ENCODE results near the gene MYH10.

Gene MYH10

GRCh38 chr17:8611137-8611536 is 19.4 kb downstream of the MYH10 start:
- H3K27me3 ChIP-seq (ENCODE audit: insufficient read depth, poor library complexity, severe bottlenecking) = no peaks in the 10 kb centered on the region
- no peaks in the 10 kb centered on the region for H3K4me1 ChIP-seq (ENCODE audit: insufficient read depth, poor library complexity, severe bottlenecking)
- H3K9me3 ChIP-seq (ENCODE audit: severe bottlenecking) = no peaks in the 10 kb centered on the region
- no peak for ATAC-seq (ENCODE audit: low read depth)
- H3K36me3 ChIP-seq (ENCODE audit: low read depth) = no peaks in the 10 kb centered on the region
- TF ChIP-seq CTCF (IDR thresholded peaks at IDR 0.05; ENCODE audit: poor library complexity, severe bottlenecking) = no peak
- no peak overlapping the region for H3K27ac ChIP-seq (ENCODE audit: poor library complexity, severe bottlenecking)
- H3K4me3 ChIP-seq (ENCODE audit: severe bottlenecking) = no peak overlapping the region
- no peak for DNase-seq (ENCODE audit: low spot score)

GRCh38 chr17:8610558-8610957 is 20.0 kb downstream of the MYH10 start:
- Histone ChIP-seq H3K27me3 (ENCODE audit: insufficient read depth, poor library complexity, severe bottlenecking) (no peaks in the 10 kb centered on the region), H3K36me3 (ENCODE audit: low read depth) (no peaks in the 10 kb centered on the region), H3K4me3 (ENCODE audit: severe bottlenecking) (no peak overlapping the region), H3K9me3 (ENCODE audit: severe bottlenecking) (no peaks in the 10 kb centered on the region), H3K27ac (ENCODE audit: poor library complexity, severe bottlenecking) (no peak overlapping the region), H3K4me1 (ENCODE audit: insufficient read depth, poor library complexity, severe bottlenecking) (no peaks in the 10 kb centered on the region)
- no peak for TF ChIP-seq CTCF (IDR thresholded peaks at IDR 0.05; ENCODE audit: poor library complexity, severe bottlenecking)
- DNase-seq (ENCODE audit: low spot score) (no peak), ATAC-seq (ENCODE audit: low read depth) (no peak)

GRCh38 chr17:8609910-8610309 is 20.6 kb downstream of the MYH10 start:
- no peak for DNase-seq (ENCODE audit: low spot score)
- Histone ChIP-seq H3K36me3 (ENCODE audit: low read depth) (peaks cover 5% of the 10 kb centered on the region), H3K4me1 (ENCODE audit: insufficient read depth, poor library complexity, severe bottlenecking) (no peaks in the 10 kb centered on the region), H3K9me3 (ENCODE audit: severe bottlenecking) (no peaks in the 10 kb centered on the region), H3K27me3 (ENCODE audit: insufficient read depth, poor library complexity, severe bottlenecking) (no peaks in the 10 kb centered on the region), H3K27ac (ENCODE audit: poor library complexity, severe bottlenecking) (no peak overlapping the region), H3K4me3 (ENCODE audit: severe bottlenecking) (no peak overlapping the region)
- no peak for TF ChIP-seq CTCF (IDR thresholded peaks at IDR 0.05; ENCODE audit: poor library complexity, severe bottlenecking)
- ATAC-seq (ENCODE audit: low read depth) = peak; percentile 55; the same call in 1 of the 3 replicates

GRCh38 chr17:8608001-8608400 is 22.5 kb downstream of the MYH10 start:
- no peak for ATAC-seq (ENCODE audit: low read depth)

More at GRCh38 chr17:8608001-8608400, 22.5 kb downstream of the MYH10 start:
- H3K4me3 ChIP-seq (ENCODE audit: severe bottlenecking) = no peak overlapping the region
- H3K9me3 ChIP-seq (ENCODE audit: severe bottlenecking) = no peaks in the 10 kb centered on the region
- no peak for TF ChIP-seq CTCF (IDR thresholded peaks at IDR 0.05; ENCODE audit: poor library complexity, severe bottlenecking)
- DNase-seq (ENCODE audit: low spot score) = no peak
- H3K27me3 ChIP-seq (ENCODE audit: insufficient read depth, poor library complexity, severe bottlenecking) = no peaks in the 10 kb centered on the region
- H3K4me1 ChIP-seq (ENCODE audit: insufficient read depth, poor library complexity, severe bottlenecking) = no peaks in the 10 kb centered on the region
- H3K36me3 ChIP-seq (ENCODE audit: low read depth) = peaks cover 20% of the 10 kb centered on the region
- no peak overlapping the region for H3K27ac ChIP-seq (ENCODE audit: poor library complexity, severe bottlenecking)

Data from RWPE2 (cell line).